Naive thymus-derived CD8-positive, alpha-beta T cell (primary cell): ENCODE data around the gene FAM236B. TPM values are rescaled to one million over a fixed set of nuclear protein-coding genes. Genes with fewer than 3 reads are reported as not detected.
"Not testable (repeated sequence)": the region's sequence is repeated elsewhere in the genome, so short reads cannot be mapped to it uniquely, and the experiment has no call there.

Experiments
- ATAC-seq, 2 donors: fragments of 150-1000 bp; cut with Tn5 transposase in 1 of 2; sonication (Bioruptor Pico), chemical (Tn5 transposase) in 1 of 2; 1 replicate in 1 of 2; 2 replicates in 1 of 2; pipeline ENCODE4 v1.10.0; 2021; ENCODE audit warnings: mild to moderate bottlenecking in 2 of 2, moderate library complexity in 2 of 2
- POLR2A ChIA-PET: fragments of 350-600 bp; sonication (Branson Sonifier 250); formaldehyde crosslinking; loops from one replicate; lab custom pipeline; 2021; ENCODE audit warnings: antibody characterized with exemption; lab: Charles Lee
- DNase-seq, 10 donors: peaks; one replicate each; pipeline versions ENCODE4 v3.0.0 to v3.0.0-alpha.2; 2020 to 2022
- H3K27ac Mint-ChIP-seq, 10 donors: one replicate each; pipeline ENCODE4 v1.8.0; 2020 to 2022; ENCODE audit warnings: mild to moderate bottlenecking in 10 of 10, mixed read lengths in 10 of 10, moderate library complexity in 4 of 10, inconsistent platforms in 1 of 10
- H3K27me3 Mint-ChIP-seq, 5 donors: one replicate each; pipeline ENCODE4 v1.8.0; 2021 to 2022; ENCODE audit warnings: mixed read lengths in 5 of 5
- H3K36me3 Mint-ChIP-seq, 3 donors: one replicate each; pipeline ENCODE4 v1.8.0; 2020 to 2022; ENCODE audit warnings: mixed read lengths in 3 of 3, mild to moderate bottlenecking in 2 of 3, inconsistent platforms in 1 of 3
- H3K4me1 Mint-ChIP-seq, 4 donors: one replicate each; pipeline ENCODE4 v1.8.0; 2021 to 2022; ENCODE audit warnings: mixed read lengths in 4 of 4
- H3K4me3 Mint-ChIP-seq, 10 donors: one replicate each; pipeline ENCODE4 v1.8.0; 2020 to 2022; ENCODE audit warnings: mild to moderate bottlenecking in 10 of 10, mixed read lengths in 10 of 10, moderate library complexity in 6 of 10, inconsistent platforms in 1 of 10
- H3K9me3 Mint-ChIP-seq, 9 donors: one replicate each; pipeline ENCODE4 v1.8.0; 2020 to 2022; ENCODE audit warnings: mixed read lengths in 9 of 9, mild to moderate bottlenecking in 3 of 9, inconsistent platforms in 1 of 9, moderate library complexity in 1 of 9
- polyA plus RNA-seq, 3 donors: library from polyadenylated mRNA; unstranded; fragments of 300-500 nt; fragmentation: Illumina TruSeq; gene quantifications; one replicate each; pipeline ENCODE4 v1.2.3, GENCODE V29; 2021
- total RNA-seq, 8 experiments: library from RNA in 2 of 8; stranded (reverse) in 2 of 8; gene quantifications; one replicate each; pipeline ENCODE4 v1.2.3 and lab custom pipeline; 2021 to 2026

FAM236B gene
- total and polyA plus RNA-seq, 5 experiments from 2014 or later = not detected

GRCh38 chrX:72735561-72735960 is 46.9 kb downstream of the FAM236B start:
- H3K9me3 Mint-ChIP-seq = no peaks in the 10 kb centered on the region
- H3K36me3 Mint-ChIP-seq = no peaks in the 10 kb centered on the region
- H3K27me3 Mint-ChIP-seq = peaks cover 9 to 55% (median 20%) of the 10 kb centered on the region in 5 donors
- no peaks in the 10 kb centered on the region for H3K4me1 Mint-ChIP-seq
- H3K27ac Mint-ChIP-seq = no peak overlapping the region
- no peak overlapping the region for H3K4me3 Mint-ChIP-seq
- DNase-seq (no peak), ATAC-seq (no peak)
- POLR2A ChIA-PET = no interaction called here

GRCh38 chrX:72733636-72734035 is 48.8 kb downstream of the FAM236B start:
- H3K27ac Mint-ChIP-seq, H3K4me1 Mint-ChIP-seq, H3K9me3 Mint-ChIP-seq, POLR2A ChIA-PET, DNase-seq, H3K36me3 Mint-ChIP-seq, H3K4me3 Mint-ChIP-seq, ATAC-seq: not testable (repeated sequence)
- H3K27me3 Mint-ChIP-seq = peaks cover 9 to 55% (median 20%) of the 10 kb centered on the region in 5 donors

Other genes starting within 250 kb of the FAM236B start
- gene HDAC8, start 209.8 kb downstream of the FAM236B start, total RNA-seq = 10 to 100 TPM; 18.7 to 21.9 TPM
- gene HDAC8, start 209.8 kb downstream of the FAM236B start, polyA plus RNA-seq = 10 to 100 TPM; 11.5 to 14.0 (median 12.7) TPM
- gene PHKA1, start 68.4 kb downstream of the FAM236B start, total RNA-seq = under 1 TPM; 0.65 to 0.80 TPM
- gene PHKA1, start 68.4 kb downstream of the FAM236B start, polyA plus RNA-seq = under 1 TPM in 2 of 3 donors, not detected in 1; 0.06 to 0.26 TPM
- 1 to 10 TPM; 1.9 TPM for gene DMRTC1B, start 5.8 kb downstream of the FAM236B start, total RNA-seq
- gene DMRTC1B, start 5.8 kb downstream of the FAM236B start, polyA plus RNA-seq = 1 to 10 TPM in 2 of 3 donors, under 1 TPM in 1; 0.59 to 2.7 (median 1.2) TPM
- not detected for gene FAM236D, start 25.6 kb upstream of the FAM236B start, total RNA-seq
- gene FAM236D, start 25.6 kb upstream of the FAM236B start, polyA plus RNA-seq = not detected
- gene FAM236C, start 130.0 kb upstream of the FAM236B start, total RNA-seq = not detected
- not detected for gene FAM236C, start 130.0 kb upstream of the FAM236B start, polyA plus RNA-seq
- not detected for gene FAM236A, start 155.5 kb upstream of the FAM236B start, total RNA-seq
- gene FAM236A, start 155.5 kb upstream of the FAM236B start, polyA plus RNA-seq = not detected
- 1 to 10 TPM; 1.2 to 1.3 TPM for gene DMRTC1, start 161.2 kb upstream of the FAM236B start, total RNA-seq
- gene DMRTC1, start 161.2 kb upstream of the FAM236B start, polyA plus RNA-seq = under 1 TPM in 1 of 3 donors, not detected in 2; 0.15 TPM
- gene PABPC1L2B, start 220.3 kb upstream of the FAM236B start, total RNA-seq = not detected
- not detected for gene PABPC1L2B, start 220.3 kb upstream of the FAM236B start, polyA plus RNA-seq